ENCODE data around the gene LBR. TPM values are rescaled to one million over a fixed set of nuclear protein-coding genes. Genes with fewer than 3 reads are reported as not detected.

The LBR gene
- total RNA-seq, 2 donors from 2014 or later, result 39.1 to 51.7 TPM

- no peak for TF ChIP-seq CTCF (IDR thresholded peaks at IDR 0.05)
- DNase-seq (ENCODE audit: low spot score), result no peak
- no peak for ATAC-seq (ENCODE audit: insufficient number of reproducible peaks, low FRiP score, low read depth)
- H3K9me3 ChIP-seq, result no peaks in the 10 kb centered on the region
- H3K4me1 ChIP-seq (ENCODE audit: control insufficient read depth in 1 of 2, low read depth in 2 of 2), result peaks cover 0 to under 1% of the 10 kb centered on the region in 2 donors
- H3K4me3 ChIP-seq, result no peak overlapping the region
- no peaks in the 10 kb centered on the region for H3K27me3 ChIP-seq (replicated peaks; ENCODE audit: insufficient read depth)
- no peaks in the 10 kb centered on the region for H3K36me3 ChIP-seq
- no peak overlapping the region for H3K27ac ChIP-seq
Measured at GRCh38 chr1:225435487-225435886, 7.6 kb upstream of the LBR start.

GRCh38 chr1:225435076-225435475, 7.2 kb upstream of the LBR start:
- ATAC-seq (ENCODE audit: insufficient number of reproducible peaks, low FRiP score, low read depth) (no peak), DNase-seq (ENCODE audit: low spot score) (no peak)
- Histone ChIP-seq H3K4me3 (no peak overlapping the region), H3K4me1 (ENCODE audit: control insufficient read depth in 1 of 2, low read depth in 2 of 2) (peaks cover 0 to 4% of the 10 kb centered on the region in 2 donors), H3K36me3 (no peaks in the 10 kb centered on the region), H3K27me3 (replicated peaks; ENCODE audit: insufficient read depth) (no peaks in the 10 kb centered on the region), H3K27ac (no peak overlapping the region), H3K9me3 (no peaks in the 10 kb centered on the region)
- no peak for TF ChIP-seq CTCF (IDR thresholded peaks at IDR 0.05)

GRCh38 chr1:225434046-225434445, 6.2 kb upstream of the LBR start:
- no peak overlapping the region for H3K4me3 ChIP-seq
- no peak for TF ChIP-seq CTCF (IDR thresholded peaks at IDR 0.05)
- H3K27ac ChIP-seq, result no peak overlapping the region
- ATAC-seq (ENCODE audit: insufficient number of reproducible peaks, low FRiP score, low read depth) (no peak), DNase-seq (ENCODE audit: low spot score) (no peak)
- no peaks in the 10 kb centered on the region for H3K27me3 ChIP-seq (replicated peaks; ENCODE audit: insufficient read depth)
- H3K36me3 ChIP-seq, result no peaks in the 10 kb centered on the region
- H3K9me3 ChIP-seq, result no peaks in the 10 kb centered on the region
- peaks cover 0 to 6% of the 10 kb centered on the region in 2 donors for H3K4me1 ChIP-seq (ENCODE audit: control insufficient read depth in 1 of 2, low read depth in 2 of 2)

GRCh38 chr1:225431081-225431863, 3.4 kb upstream of the LBR start:
- ATAC-seq (ENCODE audit: insufficient number of reproducible peaks, low FRiP score, low read depth), result no peak
- H3K4me3 ChIP-seq, result no peak overlapping the region
- peaks cover 2 to 15% of the 10 kb centered on the region in 2 donors for H3K4me1 ChIP-seq (ENCODE audit: control insufficient read depth in 1 of 2, low read depth in 2 of 2)
- no peaks in the 10 kb centered on the region for H3K27me3 ChIP-seq (replicated peaks; ENCODE audit: insufficient read depth)
- no peaks in the 10 kb centered on the region for H3K36me3 ChIP-seq
- TF ChIP-seq CTCF (IDR thresholded peaks at IDR 0.05), result no peak
- no peak for DNase-seq (ENCODE audit: low spot score)
- H3K27ac ChIP-seq, result no peak overlapping the region
- H3K9me3 ChIP-seq, result no peaks in the 10 kb centered on the region

DNA sequence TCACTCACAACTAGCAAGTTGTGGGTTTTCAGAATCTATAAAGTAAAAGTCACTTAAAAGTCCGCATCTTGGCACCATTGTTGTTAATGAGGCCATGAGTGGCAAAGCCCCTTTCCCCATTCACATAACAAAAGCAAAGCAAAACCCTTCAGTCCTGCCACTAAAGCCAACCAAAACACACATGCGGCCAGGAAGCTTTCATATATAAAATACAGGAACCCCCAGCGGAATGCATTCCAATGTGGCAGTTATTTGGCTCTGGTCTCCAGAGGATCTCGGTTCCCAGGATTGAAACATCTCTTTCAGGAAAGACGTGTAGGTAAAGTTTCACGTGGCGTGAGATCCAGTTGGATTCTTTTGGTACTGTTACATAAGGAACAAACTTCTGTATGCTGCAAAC, 2.5 kb upstream of the LBR start:
- no peak for TF ChIP-seq CTCF (IDR thresholded peaks at IDR 0.05)
- H3K27ac ChIP-seq, result no peak overlapping the region
- no peaks in the 10 kb centered on the region for H3K36me3 ChIP-seq
- peaks cover 6 to 25% of the 10 kb centered on the region in 2 donors for H3K4me1 ChIP-seq (ENCODE audit: control insufficient read depth in 1 of 2, low read depth in 2 of 2)
- H3K4me3 ChIP-seq, result no peak overlapping the region
- DNase-seq (ENCODE audit: low spot score), result no peak
- no peaks in the 10 kb centered on the region for H3K27me3 ChIP-seq (replicated peaks; ENCODE audit: insufficient read depth)
- H3K9me3 ChIP-seq, result no peaks in the 10 kb centered on the region
- no peak for ATAC-seq (ENCODE audit: insufficient number of reproducible peaks, low FRiP score, low read depth)

Data from thoracic aorta (tissue), 2 donors.